ENCODE measurements around the gene AOC2.
"Not testable (repeated sequence)": the region's sequence is repeated elsewhere in the genome, so short reads cannot be mapped to it uniquely, and the experiment has no call there.

Gene AOC2

DNA sequence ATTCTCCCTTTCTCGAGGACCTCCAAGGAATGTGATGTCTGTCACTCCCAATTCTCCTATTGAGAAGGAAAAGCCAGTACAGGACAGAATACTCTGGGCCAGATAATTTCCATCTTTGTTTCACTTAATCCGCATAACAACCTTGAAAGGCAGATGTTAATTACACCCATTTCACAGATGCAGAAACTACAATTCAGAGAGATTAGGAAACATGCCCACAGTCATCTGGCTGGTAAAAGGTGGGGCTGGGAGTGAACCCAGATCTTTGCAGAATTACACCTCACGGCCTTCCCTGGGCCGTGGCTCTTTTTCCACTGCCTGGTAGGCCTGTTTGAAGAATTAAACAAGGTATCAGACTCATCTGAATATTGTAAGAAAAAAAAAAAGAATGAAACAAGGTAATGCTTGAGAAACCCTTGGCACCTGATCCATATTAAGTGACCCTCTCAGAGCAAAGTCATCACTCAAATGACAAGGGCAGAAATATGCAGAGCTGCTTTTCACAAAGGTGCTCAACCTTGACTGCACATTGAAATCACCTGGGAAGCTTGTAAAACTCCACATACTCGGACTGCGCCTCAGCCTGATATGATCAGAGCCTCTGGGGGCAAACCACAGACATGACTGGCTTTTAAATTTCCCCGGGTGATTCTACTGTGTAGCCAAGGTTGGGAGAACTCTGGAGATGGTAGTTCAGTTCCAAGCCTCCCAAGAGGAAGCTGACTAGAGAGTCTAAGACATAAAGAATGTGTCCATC lies 39.6 kb downstream of the AOC2 start:
- no peak for DNase-seq (ENCODE audit: low read depth)

GRCh38 chr17:42885806-42886205 lies 41.4 kb downstream of the AOC2 start:
- not testable (repeated sequence) for DNase-seq (ENCODE audit: low read depth)

DNA sequence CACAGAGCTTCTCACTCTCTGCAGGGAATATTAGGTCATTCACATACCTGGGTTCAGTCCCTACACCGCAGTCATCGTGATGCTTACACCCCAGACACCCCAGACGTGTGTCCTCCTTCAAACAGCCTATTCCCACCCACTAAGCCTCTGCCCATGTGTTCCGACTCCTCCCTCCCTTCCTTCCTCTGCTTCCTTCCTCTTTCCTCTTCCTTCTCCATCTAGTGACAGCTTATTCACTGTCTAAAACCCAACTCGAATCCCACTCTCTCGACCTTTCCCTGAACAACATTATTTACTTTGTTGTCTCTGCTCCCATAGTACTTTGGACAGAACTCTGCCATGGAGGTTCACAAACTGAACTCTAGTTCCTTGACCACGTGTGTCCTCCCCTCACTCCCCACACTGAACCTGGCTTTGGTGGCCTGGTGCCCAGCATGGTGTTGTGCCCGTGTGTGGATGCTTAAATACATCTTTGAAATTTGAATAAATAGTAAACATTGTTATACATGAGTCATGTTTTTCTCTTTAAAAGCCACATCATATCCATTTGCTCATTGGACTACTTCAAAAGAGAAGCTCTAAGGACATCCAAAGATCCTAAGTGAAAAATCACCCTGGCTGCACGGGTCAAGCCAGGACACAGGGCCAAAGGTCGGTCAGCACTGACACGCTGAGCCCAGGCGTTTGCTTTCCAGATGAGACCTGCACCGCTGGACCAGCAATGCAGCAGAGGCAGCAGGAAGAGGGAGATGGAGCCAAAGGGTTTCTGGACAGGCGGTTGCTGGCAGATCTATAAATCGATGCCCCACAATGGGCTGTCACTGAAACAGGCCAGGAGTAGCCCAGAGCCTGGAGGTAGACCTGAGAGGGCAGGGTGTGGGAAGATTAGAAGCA lies 42.1 kb downstream of the AOC2 start:
- no peak for DNase-seq (ENCODE audit: low read depth)

DNA sequence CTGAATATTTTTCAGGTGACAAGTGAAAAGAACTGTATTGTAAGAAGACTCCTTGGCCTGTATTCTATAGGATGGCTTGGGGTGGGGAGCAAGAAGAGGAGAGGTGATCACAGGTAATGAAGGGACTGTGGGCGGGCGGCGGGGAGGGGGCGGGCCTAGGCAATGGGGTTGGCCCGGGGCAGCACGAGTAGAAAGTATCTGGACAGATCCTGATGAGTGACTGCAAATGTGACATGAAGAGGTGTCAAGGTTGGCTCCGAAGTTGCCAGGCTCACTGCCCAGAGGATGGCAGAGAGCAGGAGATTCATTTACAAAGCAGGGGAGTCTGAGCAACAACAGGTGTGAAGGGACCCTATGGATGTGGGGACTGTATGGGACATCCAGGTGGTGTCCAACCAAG lies 45.4 kb downstream of the AOC2 start:
- no peak for DNase-seq (ENCODE audit: low read depth)

- DNase-seq (ENCODE audit: low read depth): no peak
These were observed 47.3 kb downstream of the AOC2 start for GRCh38 chr17:42891539-42892152.

GRCh38 chr17:42893359-42893758 lies 49.0 kb downstream of the AOC2 start:
- DNase-seq (ENCODE audit: low read depth): no peak

GRCh38 chr17:42894283-42895184 lies 50.2 kb downstream of the AOC2 start:
- no peak for DNase-seq (ENCODE audit: low read depth)

DNA sequence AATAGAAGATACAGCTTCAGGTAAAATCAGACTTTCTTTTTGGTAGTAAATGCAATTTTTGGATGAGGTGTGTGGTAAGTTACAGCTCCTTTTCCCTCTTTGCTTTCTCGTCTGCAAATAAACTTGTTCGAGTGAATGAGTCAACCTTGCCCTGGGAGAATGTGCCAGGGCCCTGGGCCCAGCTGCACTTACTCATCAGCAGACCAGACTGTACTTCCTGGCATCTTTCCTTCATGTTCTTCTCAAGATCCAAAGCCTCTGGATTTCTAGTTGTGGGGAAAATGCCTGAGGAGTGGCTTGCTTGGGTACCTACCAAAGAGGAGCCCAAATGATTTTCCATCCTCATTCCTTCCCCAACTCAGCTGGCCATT lies 50.8 kb downstream of the AOC2 start:
- DNase-seq (ENCODE audit: low read depth): no peak

DNA sequence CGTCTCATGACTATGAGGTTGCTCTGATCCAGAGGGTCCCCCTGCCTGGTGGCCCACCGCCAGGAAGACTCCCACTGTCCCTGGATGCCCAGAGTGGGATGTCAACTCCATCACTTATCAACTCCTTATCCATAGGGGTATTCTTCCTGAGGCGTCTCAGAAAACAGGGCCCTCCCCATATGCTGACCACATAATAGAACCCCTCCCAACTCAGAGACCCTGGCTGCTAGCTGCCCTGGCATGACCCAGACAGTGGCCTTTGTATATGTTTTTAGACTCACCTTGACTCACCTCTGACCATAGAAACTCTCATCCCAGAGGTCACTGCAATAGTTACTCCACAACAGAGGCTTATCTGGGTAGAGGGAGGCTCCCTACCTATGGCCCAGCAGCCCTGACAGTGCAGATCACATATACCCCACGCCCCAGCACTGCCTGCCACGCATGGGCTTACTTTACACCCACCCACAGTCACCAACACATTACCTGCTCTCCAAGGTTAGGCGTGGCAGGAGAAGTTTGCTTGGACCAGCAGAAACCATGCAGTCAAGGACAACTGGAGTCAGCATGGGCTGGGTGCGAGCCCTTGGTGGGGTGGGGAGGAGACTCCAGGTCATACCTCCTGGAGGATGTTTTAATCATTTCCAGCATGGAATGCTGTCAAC lies 53.9 kb downstream of the AOC2 start:
- DNase-seq (ENCODE audit: low read depth): no peak

- not testable (repeated sequence) for DNase-seq (ENCODE audit: low read depth)
These were observed 55.6 kb downstream of the AOC2 start for GRCh38 chr17:42899981-42900380.

Measured in stimulated activated CD8-positive, alpha-beta memory T cell treated with anti-CD3 and anti-CD28 coated beads, Interleukin-15, amount 100 ng/mL, for 1 hour (primary cell).